ENCODE data around the gene RUBCN. TPM values are rescaled to one million over a fixed set of nuclear protein-coding genes. Genes with fewer than 3 reads are reported as not detected.

Gene RUBCN
- total RNA-seq, 2 experiments from 2014 or later = 27.3 to 27.7 TPM

GRCh38 chr3:197700095-197700494 is 36.6 kb downstream of the RUBCN start:
- Mint-ChIP-seq H3K36me3 (ENCODE audit: low read depth) (peaks cover 56% of the 10 kb centered on the region), H3K27ac (no peak overlapping the region), H3K9me3 (no peaks in the 10 kb centered on the region), H3K4me1 (ENCODE audit: low read depth) (no peaks in the 10 kb centered on the region), H3K27me3 (no peaks in the 10 kb centered on the region), H3K4me3 (no peak overlapping the region)
- POLR2A ChIA-PET = interaction anchor here (1.0 kb wide), 1 partner anchor 12 kb away, joined by 4 read pairs; no protein-coding TSS in a partner anchor
- TF ChIP-seq, protein P1, sequence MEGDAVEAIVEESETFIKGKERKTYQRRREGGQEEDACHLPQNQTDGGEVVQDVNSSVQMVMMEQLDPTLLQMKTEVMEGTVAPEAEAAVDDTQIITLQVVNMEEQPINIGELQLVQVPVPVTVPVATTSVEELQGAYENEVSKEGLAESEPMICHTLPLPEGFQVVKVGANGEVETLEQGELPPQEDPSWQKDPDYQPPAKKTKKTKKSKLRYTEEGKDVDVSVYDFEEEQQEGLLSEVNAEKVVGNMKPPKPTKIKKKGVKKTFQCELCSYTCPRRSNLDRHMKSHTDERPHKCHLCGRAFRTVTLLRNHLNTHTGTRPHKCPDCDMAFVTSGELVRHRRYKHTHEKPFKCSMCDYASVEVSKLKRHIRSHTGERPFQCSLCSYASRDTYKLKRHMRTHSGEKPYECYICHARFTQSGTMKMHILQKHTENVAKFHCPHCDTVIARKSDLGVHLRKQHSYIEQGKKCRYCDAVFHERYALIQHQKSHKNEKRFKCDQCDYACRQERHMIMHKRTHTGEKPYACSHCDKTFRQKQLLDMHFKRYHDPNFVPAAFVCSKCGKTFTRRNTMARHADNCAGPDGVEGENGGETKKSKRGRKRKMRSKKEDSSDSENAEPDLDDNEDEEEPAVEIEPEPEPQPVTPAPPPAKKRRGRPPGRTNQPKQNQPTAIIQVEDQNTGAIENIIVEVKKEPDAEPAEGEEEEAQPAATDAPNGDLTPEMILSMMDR (IDR thresholded peaks at IDR 0.05) = no peak
- CTCF ChIA-PET = interaction anchor here (0.9 kb wide), 1 partner anchor 19 kb away, joined by 3 read pairs; no protein-coding TSS in a partner anchor
- no peak for ATAC-seq
- no peak for DNase-seq
- intact Hi-C loops (cut with micrococcal nuclease) = no loop called here

GRCh38 chr3:197697355-197697754 is 39.3 kb downstream of the RUBCN start:
- POLR2A ChIA-PET = interaction anchor here (0.9 kb wide), 1 partner anchor 25 kb away, joined by 3 read pairs; no protein-coding TSS in a partner anchor
- CTCF ChIA-PET = no interaction called here
- Mint-ChIP-seq H3K36me3 (ENCODE audit: low read depth) (peaks cover 53% of the 10 kb centered on the region), H3K4me1 (ENCODE audit: low read depth) (no peaks in the 10 kb centered on the region), H3K27me3 (no peaks in the 10 kb centered on the region), H3K4me3 (no peak overlapping the region), H3K27ac (no peak overlapping the region), H3K9me3 (no peaks in the 10 kb centered on the region)
- DNase-seq = no peak
- TF ChIP-seq, protein P1 (IDR thresholded peaks at IDR 0.05) = no peak
- intact Hi-C loops (cut with micrococcal nuclease) = no loop called here
- no peak for ATAC-seq

- TF ChIP-seq, protein P1 (IDR thresholded peaks at IDR 0.05) = no peak
- ChIA-PET CTCF (no interaction called here), POLR2A (no interaction called here)
- intact Hi-C loops (cut with micrococcal nuclease) = no loop called here
- no peak overlapping the region for H3K4me3 Mint-ChIP-seq
- H3K36me3 Mint-ChIP-seq (ENCODE audit: low read depth) = peaks cover 40% of the 10 kb centered on the region
- no peak for ATAC-seq
- H3K27ac Mint-ChIP-seq = no peak overlapping the region
- H3K4me1 Mint-ChIP-seq (ENCODE audit: low read depth) = no peaks in the 10 kb centered on the region
- H3K27me3 Mint-ChIP-seq = no peaks in the 10 kb centered on the region
- H3K9me3 Mint-ChIP-seq = no peaks in the 10 kb centered on the region
- no peak for DNase-seq
Observed at GRCh38 chr3:197694251-197694650, 42.5 kb downstream of the RUBCN start.

- ChIA-PET POLR2A (interaction anchor here (0.9 kb wide), 1 partner anchor 43 kb away, joined by 3 read pairs; no protein-coding TSS in a partner anchor), CTCF (no interaction called here)
- intact Hi-C loops (cut with micrococcal nuclease) = no loop called here
- Mint-ChIP-seq H3K4me3 (no peak overlapping the region), H3K36me3 (ENCODE audit: low read depth) (peaks cover 35% of the 10 kb centered on the region), H3K4me1 (ENCODE audit: low read depth) (no peaks in the 10 kb centered on the region), H3K27ac (no peak overlapping the region), H3K9me3 (no peaks in the 10 kb centered on the region), H3K27me3 (no peaks in the 10 kb centered on the region)
- DNase-seq (no peak), ATAC-seq (no peak)
- TF ChIP-seq, protein P1 (IDR thresholded peaks at IDR 0.05) = no peak
Observed at GRCh38 chr3:197692641-197693040, 44.1 kb downstream of the RUBCN start.

- Mint-ChIP-seq H3K9me3 (no peaks in the 10 kb centered on the region), H3K27ac (no peak overlapping the region), H3K36me3 (ENCODE audit: low read depth) (peaks cover 21% of the 10 kb centered on the region), H3K4me3 (no peak overlapping the region), H3K27me3 (no peaks in the 10 kb centered on the region), H3K4me1 (ENCODE audit: low read depth) (no peaks in the 10 kb centered on the region)
- ChIA-PET CTCF (no interaction called here), POLR2A (no interaction called here)
- intact Hi-C loops (cut with micrococcal nuclease) = no loop called here
- TF ChIP-seq, protein P1 (IDR thresholded peaks at IDR 0.05) = no peak
- DNase-seq (no peak), ATAC-seq (no peak)
Observed at GRCh38 chr3:197690754-197691153, 46.0 kb downstream of the RUBCN start.

Data from activated CD8-positive, alpha-beta T cell treated with anti-CD3 and anti-CD28 coated beads for 36 hours (primary cell).